Fibroblast of villous mesenchyme (primary cell): Measurements from ENCODE around the gene DCAF12. TPM values are rescaled to one million over a fixed set of nuclear protein-coding genes. Genes with fewer than 3 reads are reported as not detected.

Experiments
- DNase-seq: peaks from one replicate; pipeline ENCODE4 v3.0.0-alpha.2; 2010; ENCODE audit warnings: low read depth
- H3K4me3 ChIP-seq: 2 replicates; pipeline ENCODE4 v1.5.1; 2011; ENCODE audit warnings: low read depth, mild to moderate bottlenecking, low read length
- total RNA-seq: library from RNA; depleted of rRNA; stranded (reverse); fragments of >200 nt; gene quantifications from 2 replicates; pipeline ENCODE4 v1.2.3, GENCODE V29; 2012
- TF ChIP-seq, protein P1 (sequence below): IDR thresholded peaks from 2 replicates; pipeline ENCODE4 v1.5.1; 2012; ENCODE audit warnings: low read depth, mild to moderate bottlenecking, low read length; ENCODE audit not compliant: insufficient read depth

DCAF12 gene
- total RNA-seq, 1 donor, result 29.8 TPM

DNA sequence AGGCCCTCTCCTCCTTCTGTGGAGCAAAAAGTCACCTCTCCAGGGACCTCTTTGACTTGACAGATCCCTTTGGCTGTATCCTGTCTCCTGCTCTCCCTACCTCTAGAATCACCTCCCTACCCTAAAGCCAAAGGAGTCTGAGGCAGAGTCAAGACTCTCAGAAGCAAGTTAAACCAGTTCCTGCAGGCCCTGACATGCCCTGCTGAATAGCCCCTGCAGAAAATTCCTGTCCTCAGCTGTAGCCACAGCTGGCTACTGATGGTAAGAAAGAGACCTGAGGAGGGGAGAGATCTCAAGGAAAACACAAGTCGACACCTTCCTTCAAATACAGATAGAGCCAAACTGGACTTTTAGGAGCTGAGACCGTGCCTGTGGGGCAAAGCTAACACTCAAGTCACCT, 54.1 kb downstream of the DCAF12 start:
- TF ChIP-seq, protein P1, sequence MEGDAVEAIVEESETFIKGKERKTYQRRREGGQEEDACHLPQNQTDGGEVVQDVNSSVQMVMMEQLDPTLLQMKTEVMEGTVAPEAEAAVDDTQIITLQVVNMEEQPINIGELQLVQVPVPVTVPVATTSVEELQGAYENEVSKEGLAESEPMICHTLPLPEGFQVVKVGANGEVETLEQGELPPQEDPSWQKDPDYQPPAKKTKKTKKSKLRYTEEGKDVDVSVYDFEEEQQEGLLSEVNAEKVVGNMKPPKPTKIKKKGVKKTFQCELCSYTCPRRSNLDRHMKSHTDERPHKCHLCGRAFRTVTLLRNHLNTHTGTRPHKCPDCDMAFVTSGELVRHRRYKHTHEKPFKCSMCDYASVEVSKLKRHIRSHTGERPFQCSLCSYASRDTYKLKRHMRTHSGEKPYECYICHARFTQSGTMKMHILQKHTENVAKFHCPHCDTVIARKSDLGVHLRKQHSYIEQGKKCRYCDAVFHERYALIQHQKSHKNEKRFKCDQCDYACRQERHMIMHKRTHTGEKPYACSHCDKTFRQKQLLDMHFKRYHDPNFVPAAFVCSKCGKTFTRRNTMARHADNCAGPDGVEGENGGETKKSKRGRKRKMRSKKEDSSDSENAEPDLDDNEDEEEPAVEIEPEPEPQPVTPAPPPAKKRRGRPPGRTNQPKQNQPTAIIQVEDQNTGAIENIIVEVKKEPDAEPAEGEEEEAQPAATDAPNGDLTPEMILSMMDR, result no peak

DNA sequence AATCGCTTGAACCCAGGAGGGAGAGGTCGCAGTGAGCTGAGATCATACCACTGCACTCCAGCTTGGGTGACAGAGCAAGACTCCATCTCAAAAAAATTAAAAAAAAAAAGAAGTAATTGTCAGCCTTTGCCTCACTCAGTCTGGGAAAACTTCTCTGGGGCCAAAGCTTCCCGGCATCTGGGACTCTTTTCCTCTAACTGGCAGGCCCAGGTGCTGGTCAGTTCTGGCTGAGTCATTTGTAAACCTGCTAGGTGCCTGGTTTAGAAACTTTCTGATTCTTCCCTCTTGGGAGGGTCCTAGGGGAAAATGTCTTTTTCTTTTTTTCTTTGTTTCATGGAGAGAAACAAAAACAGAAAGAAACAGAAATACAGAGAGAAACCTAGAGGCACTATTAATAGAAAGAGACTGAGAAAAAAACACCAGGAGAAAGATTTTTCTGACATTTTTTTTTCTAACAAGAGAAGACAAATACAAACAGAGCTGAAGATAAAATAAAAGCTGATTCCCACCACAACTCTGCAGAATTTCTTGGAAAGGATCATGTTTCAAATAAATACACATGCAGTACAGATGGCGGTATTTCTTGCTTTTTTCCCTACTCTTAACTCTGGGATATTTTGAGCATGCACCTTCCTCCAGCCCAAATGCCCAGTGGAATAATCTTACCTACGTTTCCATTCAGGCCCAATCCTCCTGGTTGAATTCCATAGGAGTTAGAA, 55.7 kb downstream of the DCAF12 start:
- TF ChIP-seq, protein P1, result no peak
- no peak overlapping the region for H3K4me3 ChIP-seq
- peak; percentile 48 for DNase-seq

More for the DNA sequence above, 54.1 kb downstream of the DCAF12 start:
- no peak for DNase-seq
- no peak overlapping the region for H3K4me3 ChIP-seq

DNA sequence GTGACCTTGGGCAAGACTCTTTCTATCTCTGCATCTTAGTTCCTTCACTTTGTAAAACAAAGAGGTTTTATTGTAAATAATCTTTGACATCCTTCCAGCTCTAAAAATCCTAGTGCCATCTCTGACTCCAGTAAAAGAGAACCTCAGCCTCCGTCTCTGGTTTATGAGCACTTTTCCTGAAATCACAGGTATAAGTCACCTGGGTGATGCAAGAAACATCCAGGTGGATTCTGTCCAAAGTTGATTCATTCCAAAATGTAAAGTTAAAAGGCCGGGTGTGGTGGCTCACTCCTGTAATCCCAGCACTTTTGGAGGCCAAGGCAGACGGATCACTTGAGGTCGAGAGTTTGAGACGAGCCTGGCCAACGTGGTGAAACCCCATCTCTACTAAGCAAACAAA, 56.7 kb downstream of the DCAF12 start:
- TF ChIP-seq, protein P1, result no peak
- no peak for DNase-seq
- H3K4me3 ChIP-seq, result no peak overlapping the region

- TF ChIP-seq, protein P1, result no peak
- no peak overlapping the region for H3K4me3 ChIP-seq
- no peak for DNase-seq
Measured at GRCh38 chr9:34065541-34065940, 61.0 kb downstream of the DCAF12 start.

DNA sequence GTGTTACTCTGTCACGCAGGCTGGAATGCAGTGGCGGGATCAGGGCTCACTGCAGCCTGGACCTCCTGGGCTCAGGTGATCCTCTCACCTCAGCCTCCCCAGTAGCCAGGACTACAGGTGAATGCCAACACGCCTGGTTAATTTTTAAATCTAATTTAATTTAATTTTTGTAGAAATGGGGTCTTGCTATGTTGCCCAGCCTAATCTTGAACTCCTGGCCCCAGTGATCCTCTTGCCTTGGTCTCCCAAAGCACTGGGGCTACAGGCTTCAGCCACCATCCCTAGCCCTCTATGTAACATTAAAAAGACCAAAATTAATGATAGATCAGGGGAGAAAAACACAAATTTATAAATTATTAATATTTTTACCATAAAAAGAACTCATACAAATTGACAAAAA, 66.5 kb downstream of the DCAF12 start:
- TF ChIP-seq, protein P1, result no peak
- H3K4me3 ChIP-seq, result no peak overlapping the region
- DNase-seq, result no peak

DNA sequence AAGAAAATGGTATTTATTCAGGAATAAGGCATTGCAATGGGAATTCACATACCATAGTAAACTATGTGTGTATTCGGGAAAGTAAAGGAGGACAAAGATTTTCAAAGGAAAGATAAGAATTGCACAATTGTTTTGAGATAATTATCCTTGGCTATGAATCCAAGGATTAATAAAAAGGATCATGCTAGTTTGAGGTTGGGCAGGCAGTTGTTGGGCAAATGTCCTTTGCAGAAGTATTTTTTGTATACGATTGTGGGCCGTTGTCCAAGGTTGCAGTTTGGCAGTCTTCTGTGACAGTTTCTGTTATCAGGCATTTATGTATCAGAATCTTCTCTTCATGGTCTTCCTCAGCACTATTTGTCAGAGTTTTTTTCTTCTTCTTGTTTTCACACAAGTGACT, 67.2 kb downstream of the DCAF12 start:
- H3K4me3 ChIP-seq, result no peak overlapping the region
- TF ChIP-seq, protein P1, result no peak
- no peak for DNase-seq
